C1 segment of cervical spinal cord (tissue), 14 donors: ENCODE data around the gene CARD6.
A peak's percentile ranks its signal among the peaks of the same experiment; 100 is the strongest.
"Not testable (repeated sequence)": the region's sequence is repeated elsewhere in the genome, so short reads cannot be mapped to it uniquely, and the experiment has no call there.

ENCODE experiments used
- DNase-seq, 14 donors: peaks; one replicate each; lab custom pipeline; 2025; lab: John Stamatoyannopoulos, UW

Gene CARD6

DNA sequence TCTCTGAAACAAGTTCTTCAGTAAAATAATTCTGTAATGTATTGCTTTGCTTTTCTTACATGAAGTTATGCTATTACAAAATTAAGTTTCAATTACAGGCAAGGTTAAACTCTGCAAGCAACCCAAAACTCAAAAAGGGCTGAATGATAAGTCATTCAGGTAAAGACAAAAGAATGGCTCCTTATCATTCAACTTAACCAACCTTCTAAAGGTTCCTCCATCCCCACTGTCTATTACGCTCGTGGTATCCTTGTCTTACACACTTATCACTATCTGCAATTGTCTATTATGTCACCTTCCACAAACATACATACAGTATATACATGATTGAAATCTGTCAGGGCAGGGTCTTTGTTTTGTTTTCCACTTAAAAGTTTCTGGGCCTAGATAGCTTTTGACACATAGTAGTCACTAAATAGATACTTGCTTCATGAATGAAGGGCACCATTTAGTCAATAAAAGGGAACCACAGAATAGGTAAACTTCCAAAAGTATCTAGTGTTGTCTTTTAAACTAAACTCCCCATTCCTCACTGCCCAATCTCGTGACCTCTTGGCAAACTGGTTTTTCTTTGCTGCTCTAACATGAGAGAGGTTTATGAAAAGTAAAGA lies 13.0 kb upstream of the CARD6 start:
- DNase-seq = no peak

DNA sequence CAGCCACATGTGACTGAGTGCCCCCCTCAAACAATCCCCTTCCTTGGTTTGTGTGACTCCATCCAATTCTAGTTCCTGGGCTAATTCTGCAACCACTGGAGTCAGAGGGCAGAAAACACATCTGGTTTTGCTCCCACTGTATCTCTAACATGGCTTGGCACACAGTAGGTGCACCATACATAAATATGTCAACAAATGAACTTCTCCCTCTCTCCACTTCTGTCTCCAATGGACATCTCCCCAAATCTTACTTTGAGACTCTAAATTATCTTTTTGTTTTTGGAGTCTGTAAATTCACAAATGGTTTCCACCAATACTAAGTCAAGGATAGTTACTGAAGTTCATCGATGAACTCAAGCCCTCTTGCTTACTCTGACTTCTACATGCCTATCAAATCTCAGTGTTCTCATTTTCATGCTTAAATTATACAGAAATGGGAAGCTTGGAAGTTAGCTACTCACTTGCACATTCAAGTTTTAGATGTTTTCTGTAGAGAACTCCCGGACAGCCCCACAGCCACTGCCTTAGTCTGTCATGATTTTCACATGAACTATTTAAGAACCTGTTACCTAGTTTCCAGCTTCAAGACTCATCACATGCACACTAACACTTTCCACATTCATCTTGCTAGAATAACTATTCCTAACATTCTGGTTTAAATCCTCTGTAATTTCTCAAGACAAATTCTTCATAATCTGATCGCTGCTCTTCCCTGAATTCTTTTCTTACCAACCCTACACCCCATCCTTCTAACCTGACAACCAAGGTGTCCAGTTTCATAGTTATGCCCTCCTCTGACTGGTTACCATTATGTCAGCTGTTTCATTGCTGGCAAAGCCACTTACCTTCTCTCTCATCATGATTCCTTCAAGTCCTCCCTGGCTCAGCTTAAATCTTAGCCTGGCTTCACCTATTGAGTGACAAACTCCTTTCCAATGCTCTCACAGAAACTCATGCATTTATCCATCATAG lies 12.2 kb upstream of the CARD6 start:
- no peak for DNase-seq

DNA sequence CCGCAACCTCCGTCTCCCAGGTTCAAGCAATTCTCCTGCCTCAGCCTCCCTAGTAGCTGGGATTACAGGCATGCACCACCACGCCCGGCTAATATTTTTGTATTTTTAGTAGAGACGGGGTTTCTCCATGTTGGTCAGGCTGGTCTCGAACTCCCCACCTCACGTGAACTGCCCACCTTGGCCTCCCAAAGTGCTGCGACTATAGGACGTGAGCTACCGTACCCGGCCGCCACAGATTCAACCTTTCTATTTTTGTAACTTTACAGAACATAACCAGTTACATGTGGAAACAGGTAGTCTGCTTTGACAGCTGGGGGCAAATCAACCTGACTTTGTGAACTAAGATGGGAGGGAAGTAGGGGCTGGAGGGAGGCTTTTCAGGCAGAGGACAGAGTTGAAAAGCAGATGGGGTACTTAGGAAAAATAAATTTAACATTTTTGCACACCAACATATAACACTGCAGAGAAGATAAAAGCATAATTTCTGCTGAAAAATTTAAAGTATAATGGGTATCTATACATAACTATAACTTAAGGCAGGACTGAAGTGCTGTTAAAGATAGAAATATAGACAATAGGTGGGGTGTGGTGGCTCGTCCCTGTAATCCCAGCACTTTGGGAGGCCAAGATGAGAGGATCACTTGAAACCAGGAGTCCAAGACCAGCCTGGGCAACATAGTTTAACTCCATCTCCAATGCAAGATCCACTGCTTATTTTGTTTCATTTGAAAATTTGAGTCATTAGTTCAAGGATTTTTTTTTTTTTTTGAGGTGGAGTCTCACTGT lies 11.2 kb upstream of the CARD6 start:
- DNase-seq = no peak

DNA sequence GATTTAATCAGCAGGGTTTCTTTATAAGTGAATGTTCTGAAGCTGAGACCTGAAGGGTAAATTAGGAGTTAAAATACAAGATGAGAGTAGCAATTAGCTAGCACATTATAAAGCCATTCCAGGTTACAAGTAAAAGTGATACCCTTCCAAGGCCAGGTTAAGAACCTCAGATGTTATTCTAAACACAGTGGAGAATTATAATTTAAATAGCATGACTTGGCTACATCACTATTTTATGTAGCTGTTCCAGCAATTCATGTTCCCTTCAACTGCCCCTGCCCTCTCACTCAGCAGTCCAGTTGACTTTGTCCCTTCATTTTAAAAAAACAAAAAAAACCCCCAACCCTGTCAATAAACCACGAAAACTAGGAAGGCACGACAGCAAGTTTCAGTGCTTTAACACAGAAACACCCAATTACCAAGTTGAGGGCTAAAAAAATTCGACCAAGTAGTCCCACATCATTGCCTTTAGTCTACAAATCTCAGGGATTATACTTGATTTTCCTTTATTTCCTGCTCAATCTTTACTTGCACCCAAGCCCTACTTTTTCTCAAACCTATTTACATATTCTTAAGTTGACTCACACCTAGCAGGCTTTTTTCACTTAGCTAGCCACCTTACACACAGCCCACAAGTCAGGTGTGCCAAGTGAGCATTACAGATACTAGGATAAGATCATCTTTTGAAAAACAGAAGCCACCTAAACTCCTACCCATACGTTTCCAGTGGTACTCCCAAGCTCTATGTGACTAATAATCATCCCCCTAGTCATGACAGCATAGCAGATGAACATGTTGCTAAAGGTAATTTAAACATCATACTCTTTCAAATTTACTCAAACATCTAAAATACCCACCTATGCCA lies 9.6 kb upstream of the CARD6 start:
- no peak for DNase-seq

DNA sequence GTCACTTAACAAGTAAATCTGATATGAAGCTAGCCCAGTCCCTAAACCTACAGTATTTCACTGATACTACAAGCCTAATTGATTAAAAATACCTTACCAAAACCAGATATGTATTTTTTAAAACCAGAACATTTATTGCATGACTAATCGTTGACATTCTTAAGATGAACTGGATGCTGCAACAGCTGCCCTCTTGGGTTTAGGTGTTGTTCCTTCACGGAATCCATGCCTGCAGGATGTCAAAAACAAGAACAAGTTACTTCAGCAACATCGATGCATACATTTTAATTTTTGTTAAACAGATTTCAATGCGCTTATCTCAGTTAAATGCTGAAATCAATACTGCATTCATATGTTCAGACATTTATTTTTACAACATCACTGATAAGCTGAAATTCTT lies 8.8 kb upstream of the CARD6 start:
- no peak for DNase-seq

DNA sequence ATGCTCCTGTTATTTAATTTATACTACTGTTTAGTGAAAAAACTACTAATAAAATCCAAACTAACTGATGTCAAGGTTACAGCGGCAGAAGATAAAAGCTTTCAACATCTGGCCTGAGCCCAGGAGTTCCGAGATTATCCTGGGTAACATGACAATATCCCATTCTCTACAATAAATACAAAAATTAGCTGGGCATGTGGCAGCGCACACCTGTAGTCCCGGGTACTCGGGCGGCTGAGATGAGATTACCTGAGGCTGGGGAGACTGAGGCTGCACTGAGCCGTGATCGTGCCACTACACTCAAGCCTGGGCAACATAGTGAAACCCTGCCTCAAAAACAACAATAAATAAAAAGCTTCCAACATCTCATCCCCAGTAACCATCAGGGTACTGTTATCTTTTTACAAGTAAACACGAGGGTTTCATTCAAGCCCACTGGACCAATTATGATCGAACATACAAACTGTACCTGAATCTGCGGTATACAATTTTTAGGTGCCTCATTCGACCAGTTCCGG lies 7.4 kb upstream of the CARD6 start:
- no peak for DNase-seq

DNA sequence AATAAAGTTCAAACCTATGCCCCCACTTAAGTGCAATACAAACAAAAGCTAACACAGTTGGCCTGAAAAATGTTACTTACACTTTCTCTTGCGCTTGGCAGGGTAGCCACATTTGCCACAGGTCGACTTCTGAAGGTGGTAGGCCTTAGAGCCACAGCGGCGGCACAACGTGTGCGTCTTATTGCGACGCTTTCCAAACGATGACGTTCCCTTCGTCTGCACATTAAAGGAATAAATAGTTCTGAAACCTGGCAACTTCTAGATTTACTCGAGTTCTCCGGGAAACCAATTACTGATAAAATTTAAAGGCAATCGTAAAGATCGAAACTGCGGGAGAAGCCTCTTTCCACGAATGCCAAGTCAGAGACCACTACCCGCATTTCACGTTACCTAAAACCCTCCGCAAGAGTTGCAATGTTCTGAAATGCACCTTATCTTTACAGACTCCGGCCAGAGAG lies 6.7 kb upstream of the CARD6 start:
- peak in 1 of 14 donors; percentile 12 for DNase-seq

DNA sequence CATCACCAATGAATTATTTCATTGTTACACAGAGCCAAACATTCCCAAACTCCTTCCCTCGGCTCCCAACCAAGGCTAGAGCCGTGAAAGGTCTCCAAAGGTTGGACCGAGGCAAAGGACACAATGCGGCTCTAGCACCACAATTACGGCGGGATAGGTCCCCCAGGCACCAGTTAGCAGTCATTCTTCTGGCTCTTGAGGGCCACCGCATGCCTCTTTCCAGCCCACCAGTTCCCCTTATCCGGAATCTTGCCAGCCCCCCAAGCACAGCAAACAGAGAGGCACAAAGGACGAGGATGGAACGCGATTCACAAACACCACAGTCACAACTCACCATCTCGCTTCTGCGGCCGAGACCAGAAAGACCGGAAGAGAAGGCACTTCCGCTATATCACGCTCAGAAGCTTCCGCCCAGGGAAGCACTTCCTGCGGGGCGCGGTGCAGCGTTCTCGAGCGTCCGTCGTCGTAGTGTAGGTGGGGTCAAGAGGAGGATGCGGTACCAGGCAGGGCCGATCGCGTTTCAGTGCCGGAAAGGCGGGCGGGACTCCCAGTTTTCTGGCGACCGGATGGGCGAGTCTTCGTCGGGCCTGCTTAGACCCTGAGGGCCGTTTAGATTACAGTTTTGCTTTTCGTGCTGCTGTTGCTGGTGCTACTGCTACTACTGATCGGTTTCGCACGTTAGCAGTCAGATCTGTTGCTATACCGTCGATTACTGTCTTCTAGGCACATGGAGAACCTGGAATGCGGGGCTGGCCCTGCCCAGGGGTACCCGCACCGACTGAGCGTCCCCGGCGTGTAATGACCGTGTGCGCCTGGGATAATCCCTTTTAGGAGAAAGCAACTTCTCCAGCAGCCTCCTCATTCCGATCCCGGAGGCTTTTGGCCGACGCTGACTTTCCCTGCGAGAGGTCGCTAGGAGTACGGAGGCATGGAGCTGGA lies 6.0 kb upstream of the CARD6 start, which contains the start of gene RPL37:
Gene RPL37, minus strand, starts transcription at position 374 of the 939 bp plus-strand sequence. Its CDS starts 37 bp downstream, at position 337.
- peak; percentile 49 to 96 (median 93) for DNase-seq

DNA sequence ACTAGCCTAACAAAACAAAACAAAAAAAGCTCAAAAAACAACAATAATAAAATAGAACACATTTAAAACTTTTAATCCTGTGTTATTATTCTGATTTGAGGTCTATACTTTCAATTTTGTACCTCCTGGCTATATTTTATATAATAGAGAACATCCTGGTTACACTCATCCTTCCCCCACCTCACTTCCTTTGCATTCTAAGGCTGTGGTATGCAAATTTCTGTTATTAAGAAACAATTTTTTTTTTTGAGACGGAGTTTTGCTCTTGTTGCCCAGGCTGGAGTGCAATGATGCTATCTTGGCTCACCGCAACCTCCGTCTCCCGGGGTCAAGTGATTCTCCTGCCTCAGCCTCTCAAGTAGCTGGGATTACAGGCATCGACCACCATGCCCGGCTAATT lies 3.1 kb upstream of the CARD6 start:
- DNase-seq = no peak

DNA sequence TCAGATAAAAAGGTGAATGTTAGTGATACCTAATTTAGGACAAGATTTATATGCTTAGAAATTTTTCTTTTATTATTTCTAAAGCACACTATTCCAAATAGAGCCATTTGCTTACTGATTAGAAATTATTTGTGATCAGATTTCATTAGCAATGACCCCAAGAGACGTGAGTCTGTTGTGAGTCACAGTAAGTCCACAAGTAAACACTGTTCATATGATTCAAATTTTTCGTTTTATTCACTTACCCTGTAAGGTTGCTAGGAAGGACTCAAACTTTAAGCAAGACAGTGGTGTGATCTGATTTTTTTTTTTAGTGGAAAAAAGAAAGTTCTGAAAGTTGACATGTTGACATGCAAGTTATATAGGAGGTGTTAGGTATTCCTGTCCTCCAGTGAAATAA lies 1.2 kb downstream of the CARD6 start:
- DNase-seq = no peak

DNA sequence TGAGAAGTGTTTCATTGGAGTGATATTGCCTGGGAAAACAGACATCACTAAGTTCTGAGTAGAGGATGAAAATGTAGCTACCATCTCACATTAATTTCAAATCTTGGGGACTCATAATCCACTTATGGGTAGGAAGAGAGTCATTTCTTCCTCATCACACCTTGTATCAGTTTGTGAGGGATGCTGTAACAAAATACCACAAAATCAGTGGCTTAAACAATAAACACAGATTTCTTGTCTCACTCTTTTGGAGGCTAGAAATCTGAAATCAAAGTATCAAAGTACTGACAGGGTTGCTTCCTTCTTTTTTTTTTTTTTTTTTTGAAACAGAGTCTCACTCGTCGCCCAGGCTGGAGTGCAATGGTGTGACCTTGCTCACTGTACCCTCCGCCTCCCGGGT lies 3.4 kb downstream of the CARD6 start:
- DNase-seq = no peak

DNA sequence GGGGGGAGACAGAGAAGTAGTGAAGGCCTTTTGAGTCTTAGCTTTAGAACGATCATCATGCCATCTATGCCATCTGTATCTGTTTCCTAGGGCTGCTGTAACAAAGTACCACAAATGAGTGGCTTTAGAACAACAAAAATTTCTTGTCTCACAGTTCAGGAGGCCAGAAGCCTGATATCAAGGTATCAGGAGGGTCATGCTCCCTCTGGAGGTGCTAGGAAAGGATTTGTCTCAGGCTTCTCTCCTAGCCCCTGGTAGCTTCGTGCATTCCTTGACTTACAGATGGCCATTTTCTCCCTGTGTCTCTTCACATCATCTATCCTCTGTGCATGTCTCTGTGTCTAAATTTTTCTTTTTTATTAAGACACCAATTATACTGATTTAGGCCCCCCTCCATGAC lies 5.2 kb downstream of the CARD6 start:
- no peak for DNase-seq

DNA sequence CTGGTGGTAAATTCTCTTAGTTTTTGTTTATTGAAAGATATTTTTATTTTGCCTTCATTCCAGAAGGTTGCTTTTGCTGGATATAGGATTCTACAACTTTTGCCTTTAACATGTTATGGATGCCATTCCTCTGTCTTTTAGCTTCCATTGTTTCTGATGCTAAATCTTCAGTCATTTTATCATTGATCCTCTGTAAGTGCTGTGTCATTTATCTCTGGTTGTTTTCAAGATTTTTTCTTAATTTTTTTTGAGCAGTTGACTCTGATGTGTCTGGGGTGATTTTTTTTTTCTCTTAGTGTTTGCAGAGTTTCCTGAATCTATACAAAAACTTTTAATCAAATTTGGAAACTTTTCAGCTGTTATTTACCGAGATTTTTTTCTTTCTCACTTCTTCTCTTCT lies 6.4 kb downstream of the CARD6 start:
- no peak for DNase-seq

DNA sequence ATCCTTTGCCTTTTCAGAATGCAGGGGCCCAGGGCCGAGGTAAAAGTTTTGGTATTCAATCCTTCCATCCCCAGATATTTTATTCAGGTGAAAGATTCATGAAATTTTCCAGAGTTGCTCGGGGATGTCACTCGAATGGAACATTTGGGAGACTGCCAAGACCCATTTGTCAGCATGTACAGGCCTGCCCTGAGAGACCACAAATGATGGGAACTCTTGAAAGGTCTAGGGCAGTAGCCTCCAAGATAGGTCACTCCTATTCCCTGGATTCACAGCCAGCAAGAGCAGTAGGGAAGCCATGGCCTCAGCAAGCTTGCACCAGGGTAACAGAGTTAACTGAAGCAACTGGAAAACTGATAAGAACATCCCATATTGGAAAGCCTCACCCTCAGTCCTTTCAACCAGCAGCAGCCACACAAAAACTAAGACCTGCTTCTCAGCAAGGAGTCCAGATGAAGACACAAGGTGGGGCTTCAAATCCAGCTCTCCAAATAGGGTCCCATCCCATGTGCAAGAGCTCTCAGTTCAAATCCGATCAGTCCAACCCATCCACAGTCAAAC lies 12.5 kb downstream of the CARD6 start:
- no peak for DNase-seq

DNA sequence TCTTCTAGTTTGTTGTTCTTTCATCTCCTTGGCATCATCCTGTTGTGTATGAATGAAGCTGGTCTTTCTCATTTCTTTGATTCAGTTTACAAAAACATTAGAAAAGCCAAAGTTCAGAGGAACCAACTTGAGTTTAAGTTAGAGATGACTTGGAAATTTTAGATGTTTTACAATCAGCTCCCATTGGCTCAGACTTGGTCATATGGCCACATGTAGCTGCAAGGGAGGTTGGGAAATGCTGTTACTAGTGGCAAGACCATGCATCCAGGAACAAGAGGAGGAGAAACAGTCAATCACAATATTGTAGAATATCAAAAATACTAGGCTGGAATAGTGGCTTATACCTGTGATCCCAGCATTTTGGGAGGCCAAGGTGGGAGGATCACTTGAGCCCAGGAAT lies 19.5 kb downstream of the CARD6 start:
- no peak for DNase-seq

DNA sequence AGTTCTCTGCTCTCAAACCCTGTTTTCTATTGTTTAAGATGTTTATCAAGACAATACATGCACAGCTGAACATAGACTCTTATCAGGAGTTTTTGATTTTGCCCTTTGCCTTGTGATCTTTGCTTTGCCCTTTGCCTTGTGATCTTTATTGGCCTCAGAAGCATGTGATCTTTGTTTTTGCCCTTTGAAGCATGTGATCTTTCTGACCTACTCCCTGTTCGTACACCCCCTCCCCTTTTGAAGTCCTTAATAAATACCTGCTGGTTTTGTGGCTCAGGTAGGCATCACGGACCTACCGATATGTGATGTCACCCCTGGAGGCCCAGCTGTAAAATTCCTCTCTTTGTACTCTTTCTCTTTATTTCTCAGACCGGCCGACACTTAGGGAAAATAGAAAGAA lies 23.8 kb downstream of the CARD6 start:
- DNase-seq = not testable (repeated sequence)

DNA sequence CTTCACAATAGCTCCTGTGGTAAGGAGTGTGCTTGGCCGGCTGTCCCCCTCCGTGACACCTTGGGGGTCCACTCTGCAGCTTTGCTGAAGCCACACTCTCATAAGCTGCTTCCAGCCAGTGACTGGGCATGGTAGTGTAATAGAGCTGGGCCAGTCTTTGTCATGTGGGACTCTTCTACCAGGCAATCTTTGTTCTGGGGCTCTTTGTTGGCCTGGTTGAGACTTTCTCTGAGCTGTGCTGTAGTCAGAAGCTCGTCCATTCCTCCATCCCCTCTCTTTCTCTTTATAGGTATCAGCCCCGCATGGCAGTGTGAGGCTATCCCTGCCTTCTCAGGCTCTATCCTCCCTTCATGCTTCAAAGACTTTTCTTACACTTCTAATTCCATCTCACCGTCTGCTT lies 25.7 kb downstream of the CARD6 start:
- no peak for DNase-seq

DNA sequence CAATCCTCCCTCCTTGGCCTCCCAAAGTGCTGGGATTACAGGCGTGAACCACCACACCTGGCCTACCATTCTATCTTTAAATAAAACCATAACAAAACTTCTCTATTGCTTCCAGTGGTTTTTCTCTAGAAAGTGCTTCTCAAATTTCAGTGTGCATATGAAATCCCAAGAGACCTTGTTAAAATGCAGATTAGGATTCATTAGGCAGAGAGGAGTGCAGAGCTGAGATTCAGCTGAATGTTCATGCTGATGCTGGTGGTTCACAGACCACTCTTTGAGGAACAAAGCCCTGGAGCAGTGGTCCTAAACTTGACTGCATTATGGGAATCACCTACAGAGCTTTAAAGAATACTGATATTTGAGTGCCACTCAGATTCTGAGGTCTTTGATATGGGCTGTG lies 28.2 kb downstream of the CARD6 start:
- DNase-seq = no peak

DNA sequence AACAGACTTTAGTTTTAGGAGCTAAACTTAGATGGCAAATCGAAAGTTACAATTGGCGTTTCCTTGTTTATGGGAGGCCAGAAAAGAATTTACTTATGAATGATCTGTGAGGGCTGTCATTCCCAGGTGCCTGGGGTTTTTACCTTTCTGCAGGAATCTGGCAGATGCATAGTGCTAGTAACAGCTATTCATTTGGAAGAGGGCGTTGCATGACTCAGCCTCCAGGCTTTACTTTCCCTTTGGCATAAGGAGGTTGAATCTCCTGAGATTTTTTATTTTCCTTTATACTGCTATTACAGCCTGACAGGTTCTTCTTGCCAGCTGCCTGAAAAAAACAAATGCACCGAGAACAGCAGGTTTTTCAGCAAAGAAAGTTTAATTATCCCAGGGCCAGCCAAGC lies 30.0 kb downstream of the CARD6 start:
- DNase-seq = no peak
